Central memory CD8-positive, alpha-beta T cell (primary cell): ENCODE results near the gene PIERCE2.
"Not testable (repeated sequence)": the region's sequence is repeated elsewhere in the genome, so short reads cannot be mapped to it uniquely, and the experiment has no call there.

Experiments
- ATAC-seq: fragments of 150-1000 bp; cut with Tn5 transposase; replicated peaks from 2 replicates; pipeline ENCODE4 v1.10.0; 2022; ENCODE audit warnings: mild to moderate bottlenecking, moderate FRiP score, moderate number of reproducible peaks; ENCODE audit not compliant: poor library complexity, severe bottlenecking; ENCODE audit errors: extremely low read depth
- DNase-seq, 2 donors: peaks; one replicate each; pipeline ENCODE4 v3.0.0; 2021; ENCODE audit warnings: low spot score in 2 of 2
- H3K27ac Mint-ChIP-seq: one replicate; pipeline ENCODE4 v1.8.0; 2022; ENCODE audit warnings: low read depth, mild to moderate bottlenecking, moderate library complexity, mixed read lengths
- H3K27me3 Mint-ChIP-seq: one replicate; pipeline ENCODE4 v1.8.0; 2022; ENCODE audit warnings: mixed read lengths
- H3K36me3 Mint-ChIP-seq: one replicate; pipeline ENCODE4 v1.8.0; 2022; ENCODE audit warnings: mild to moderate bottlenecking, moderate library complexity, mixed read lengths; ENCODE audit not compliant: insufficient read depth
- H3K4me1 Mint-ChIP-seq: one replicate; pipeline ENCODE4 v1.8.0; 2022; ENCODE audit warnings: mixed read lengths
- H3K4me3 Mint-ChIP-seq: one replicate; pipeline ENCODE4 v1.8.0; 2022; ENCODE audit warnings: mild to moderate bottlenecking, moderate library complexity, mixed read lengths
- H3K9me3 Mint-ChIP-seq: one replicate; pipeline ENCODE4 v1.8.0; 2022; ENCODE audit warnings: mixed read lengths

The PIERCE2 gene

DNA sequence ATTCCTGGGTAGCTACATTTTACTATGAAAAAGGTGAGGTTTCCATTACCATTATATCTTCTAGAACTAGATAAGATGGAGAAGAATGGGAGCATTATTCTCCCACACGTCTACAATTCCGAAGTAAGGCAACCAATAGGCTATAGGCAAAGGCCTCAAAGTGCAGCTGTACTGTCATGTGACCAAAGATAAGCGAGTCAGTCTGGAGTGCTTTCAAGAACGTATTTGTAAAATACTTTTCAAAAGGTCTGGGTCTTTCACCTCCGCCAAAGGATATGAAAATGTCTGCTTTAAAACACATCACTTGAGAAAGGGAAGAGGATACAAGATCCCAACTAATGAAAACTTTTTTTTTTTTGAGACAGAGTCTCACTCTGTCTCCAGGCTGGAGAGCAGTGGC lies 10.1 kb upstream of the PIERCE2 start:
- peaks cover 11% of the 10 kb centered on the region for H3K36me3 Mint-ChIP-seq
- DNase-seq (no peak), ATAC-seq (no peak)
- H3K27ac Mint-ChIP-seq = no peak overlapping the region
- peaks cover 83% of the 10 kb centered on the region for H3K4me1 Mint-ChIP-seq
- H3K4me3 Mint-ChIP-seq = no peak overlapping the region
- no peaks in the 10 kb centered on the region for H3K27me3 Mint-ChIP-seq
- no peaks in the 10 kb centered on the region for H3K9me3 Mint-ChIP-seq

DNA sequence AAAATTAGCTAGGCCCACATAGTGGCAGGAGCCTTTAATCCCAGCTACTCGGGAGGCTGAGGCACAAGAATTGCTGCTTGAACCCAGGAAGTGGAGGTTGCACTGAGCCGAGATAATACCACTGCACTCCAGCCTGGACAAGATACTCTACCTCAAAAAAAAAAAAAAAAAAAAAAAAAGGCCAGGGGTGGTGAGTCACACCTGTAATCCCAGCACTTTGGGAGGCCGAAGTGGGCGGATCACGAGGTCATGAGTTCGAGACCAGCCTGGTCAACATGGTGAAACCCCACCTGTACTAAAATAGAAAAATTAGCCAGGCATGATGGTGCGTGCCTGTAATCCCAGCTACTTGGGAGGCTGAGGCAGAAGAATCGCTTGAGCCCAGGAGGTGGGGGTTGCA lies 8.2 kb upstream of the PIERCE2 start:
- peaks cover 82% of the 10 kb centered on the region for H3K4me1 Mint-ChIP-seq
- not testable (repeated sequence) for ATAC-seq, H3K36me3 Mint-ChIP-seq, H3K9me3 Mint-ChIP-seq, DNase-seq, H3K27me3 Mint-ChIP-seq, H3K4me3 Mint-ChIP-seq, H3K27ac Mint-ChIP-seq

DNA sequence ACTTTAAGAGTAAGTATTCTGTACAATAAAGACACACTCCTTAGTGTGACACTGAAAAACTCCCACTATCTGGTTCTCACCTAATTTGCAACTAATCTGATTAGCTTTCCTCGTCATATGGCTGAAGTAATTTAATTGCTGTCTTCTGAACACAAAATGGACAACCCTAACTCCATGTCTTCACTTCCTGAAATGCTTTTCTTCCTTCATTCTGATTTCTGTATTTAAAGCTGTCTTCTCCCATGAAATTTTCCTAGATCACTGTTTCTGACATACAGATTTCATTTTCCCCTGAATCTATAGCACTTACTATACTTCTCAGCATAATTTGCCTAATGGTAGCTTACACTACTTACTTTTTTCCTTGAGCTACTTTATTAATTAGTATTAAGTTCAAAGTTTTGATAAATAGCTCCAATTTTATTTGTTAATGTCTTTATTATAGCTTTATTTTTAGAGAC lies 6.5 kb upstream of the PIERCE2 start:
- no peak for ATAC-seq
- no peak overlapping the region for H3K27ac Mint-ChIP-seq
- no peak for DNase-seq
- peaks cover 69% of the 10 kb centered on the region for H3K4me1 Mint-ChIP-seq
- H3K27me3 Mint-ChIP-seq = no peaks in the 10 kb centered on the region
- no peaks in the 10 kb centered on the region for H3K9me3 Mint-ChIP-seq
- H3K4me3 Mint-ChIP-seq = no peak overlapping the region
- H3K36me3 Mint-ChIP-seq = peaks cover 10% of the 10 kb centered on the region

DNA sequence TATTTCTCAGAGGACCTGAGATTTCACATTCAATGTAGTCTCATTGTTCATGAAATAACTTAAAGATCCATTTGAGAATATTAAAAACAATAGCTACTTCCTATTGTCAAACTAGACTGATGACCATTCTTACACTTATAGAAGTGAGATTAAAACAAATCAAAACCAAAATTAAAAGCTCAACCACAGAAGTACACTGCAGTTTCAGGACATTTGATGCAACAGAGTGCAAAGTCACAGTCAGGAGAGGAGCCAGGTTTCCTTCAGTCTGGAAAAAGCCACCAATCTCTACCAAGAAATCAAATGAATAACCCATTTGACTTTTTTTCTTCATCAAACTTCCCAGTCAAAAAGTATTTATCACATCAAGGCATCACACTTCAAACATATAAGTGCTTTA lies 5.6 kb upstream of the PIERCE2 start:
- ATAC-seq (no peak), DNase-seq (no peak)
- no peaks in the 10 kb centered on the region for H3K9me3 Mint-ChIP-seq
- H3K27me3 Mint-ChIP-seq = no peaks in the 10 kb centered on the region
- H3K4me3 Mint-ChIP-seq = no peak overlapping the region
- peak overlapping the region; percentile 35 for H3K27ac Mint-ChIP-seq
- H3K36me3 Mint-ChIP-seq = peaks cover 4% of the 10 kb centered on the region
- H3K4me1 Mint-ChIP-seq = peaks cover 68% of the 10 kb centered on the region

DNA sequence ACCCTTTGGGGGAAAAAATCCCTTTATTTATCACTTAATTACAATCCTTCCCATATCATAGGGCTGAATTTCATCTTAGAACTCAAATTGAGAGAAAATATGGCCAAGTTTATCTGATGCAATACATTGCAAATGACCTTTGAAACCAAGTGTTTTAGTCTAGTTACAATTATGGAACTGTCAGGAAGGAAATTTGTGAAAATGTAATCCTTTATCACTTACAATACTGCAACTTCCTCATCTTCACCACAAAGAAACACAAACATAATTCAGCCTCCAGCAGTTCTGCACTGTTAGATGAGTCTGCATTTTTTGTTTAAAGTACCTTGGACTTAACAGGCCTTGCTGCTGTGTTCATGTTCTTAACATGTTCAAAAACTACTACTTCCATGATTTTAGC lies 4.8 kb upstream of the PIERCE2 start:
- peak overlapping the region; percentile 35 for H3K27ac Mint-ChIP-seq
- peaks cover 65% of the 10 kb centered on the region for H3K4me1 Mint-ChIP-seq
- no peak for DNase-seq

GRCh38 chr15:55407498-55408011 lies 740 bp upstream of the PIERCE2 start:
- H3K9me3 Mint-ChIP-seq = no peaks in the 10 kb centered on the region
- no peaks in the 10 kb centered on the region for H3K27me3 Mint-ChIP-seq
- ATAC-seq (no peak), DNase-seq (no peak)
- peaks cover 38% of the 10 kb centered on the region for H3K4me1 Mint-ChIP-seq
- H3K36me3 Mint-ChIP-seq = peaks cover 8% of the 10 kb centered on the region
- peak overlapping the region; percentile 88 for H3K27ac Mint-ChIP-seq
- H3K4me3 Mint-ChIP-seq = peak overlapping the region; percentile 87

More for the DNA sequence above, 4.8 kb upstream of the PIERCE2 start:
- Mint-ChIP-seq H3K27me3 (no peaks in the 10 kb centered on the region), H3K9me3 (no peaks in the 10 kb centered on the region), H3K36me3 (peaks cover 9% of the 10 kb centered on the region), H3K4me3 (no peak overlapping the region)
- ATAC-seq = no peak

DNA sequence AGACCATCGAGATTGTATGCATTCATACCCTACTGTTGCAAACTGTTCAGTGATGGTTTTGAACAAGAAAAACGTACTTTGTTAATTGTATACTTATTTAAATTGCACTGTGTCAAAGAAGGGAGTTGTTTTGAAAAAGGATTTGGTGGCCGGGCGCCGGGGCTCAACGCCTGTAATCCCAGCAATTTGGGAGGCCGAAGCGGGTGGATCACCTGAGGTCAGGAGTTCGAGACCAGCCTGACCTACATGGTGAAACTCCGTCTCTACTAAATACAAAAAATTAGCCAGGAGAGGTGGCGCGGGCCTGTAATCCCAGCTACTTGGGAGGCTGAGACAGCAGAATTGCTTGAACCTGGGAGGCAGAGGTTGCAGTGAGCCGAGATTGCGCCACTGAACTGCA lies 681 bp downstream of the PIERCE2 start:
- not testable (repeated sequence) for H3K36me3 Mint-ChIP-seq, DNase-seq, H3K9me3 Mint-ChIP-seq, ATAC-seq, H3K27me3 Mint-ChIP-seq
- H3K4me3 Mint-ChIP-seq = peak overlapping the region; percentile 87
- H3K4me1 Mint-ChIP-seq = peaks cover 24% of the 10 kb centered on the region
- peak overlapping the region; percentile 88 for H3K27ac Mint-ChIP-seq

- not testable (repeated sequence) for H3K36me3 Mint-ChIP-seq, H3K27ac Mint-ChIP-seq, H3K4me1 Mint-ChIP-seq, H3K27me3 Mint-ChIP-seq, H3K4me3 Mint-ChIP-seq, H3K9me3 Mint-ChIP-seq, ATAC-seq, DNase-seq
These were observed 9.4 kb downstream of the PIERCE2 start for GRCh38 chr15:55417678-55418077.

- no peaks in the 10 kb centered on the region for H3K9me3 Mint-ChIP-seq
- no peak for DNase-seq
- no peak overlapping the region for H3K4me3 Mint-ChIP-seq
- no peaks in the 10 kb centered on the region for H3K27me3 Mint-ChIP-seq
- ATAC-seq = no peak
- no peaks in the 10 kb centered on the region for H3K4me1 Mint-ChIP-seq
- H3K27ac Mint-ChIP-seq = no peak overlapping the region
- H3K36me3 Mint-ChIP-seq = no peaks in the 10 kb centered on the region
These were observed 12.0 kb downstream of the PIERCE2 start for GRCh38 chr15:55420171-55420866.

DNA sequence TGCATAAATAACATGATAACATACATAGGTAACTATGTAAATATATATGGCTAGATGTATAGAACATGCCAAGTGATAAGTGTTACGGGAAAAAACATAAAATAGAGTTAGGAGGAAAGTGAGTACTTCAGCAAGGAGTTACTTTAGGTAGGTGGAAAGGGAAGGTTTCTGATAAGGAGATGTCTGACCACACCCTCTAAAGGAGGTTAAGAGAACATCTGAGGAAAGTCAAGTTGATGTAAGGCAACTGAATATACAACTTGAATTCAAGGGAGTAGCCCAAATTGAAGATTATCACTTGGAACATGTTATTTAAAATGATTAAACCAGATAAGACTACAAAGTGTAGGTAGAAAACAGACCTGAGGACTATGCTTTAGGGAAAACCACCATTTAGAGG lies 13.8 kb downstream of the PIERCE2 start:
- no peaks in the 10 kb centered on the region for H3K9me3 Mint-ChIP-seq
- ATAC-seq = no peak
- H3K27me3 Mint-ChIP-seq = no peaks in the 10 kb centered on the region
- no peaks in the 10 kb centered on the region for H3K36me3 Mint-ChIP-seq
- H3K4me3 Mint-ChIP-seq = no peak overlapping the region
- no peaks in the 10 kb centered on the region for H3K4me1 Mint-ChIP-seq
- H3K27ac Mint-ChIP-seq = no peak overlapping the region
- DNase-seq = no peak

DNA sequence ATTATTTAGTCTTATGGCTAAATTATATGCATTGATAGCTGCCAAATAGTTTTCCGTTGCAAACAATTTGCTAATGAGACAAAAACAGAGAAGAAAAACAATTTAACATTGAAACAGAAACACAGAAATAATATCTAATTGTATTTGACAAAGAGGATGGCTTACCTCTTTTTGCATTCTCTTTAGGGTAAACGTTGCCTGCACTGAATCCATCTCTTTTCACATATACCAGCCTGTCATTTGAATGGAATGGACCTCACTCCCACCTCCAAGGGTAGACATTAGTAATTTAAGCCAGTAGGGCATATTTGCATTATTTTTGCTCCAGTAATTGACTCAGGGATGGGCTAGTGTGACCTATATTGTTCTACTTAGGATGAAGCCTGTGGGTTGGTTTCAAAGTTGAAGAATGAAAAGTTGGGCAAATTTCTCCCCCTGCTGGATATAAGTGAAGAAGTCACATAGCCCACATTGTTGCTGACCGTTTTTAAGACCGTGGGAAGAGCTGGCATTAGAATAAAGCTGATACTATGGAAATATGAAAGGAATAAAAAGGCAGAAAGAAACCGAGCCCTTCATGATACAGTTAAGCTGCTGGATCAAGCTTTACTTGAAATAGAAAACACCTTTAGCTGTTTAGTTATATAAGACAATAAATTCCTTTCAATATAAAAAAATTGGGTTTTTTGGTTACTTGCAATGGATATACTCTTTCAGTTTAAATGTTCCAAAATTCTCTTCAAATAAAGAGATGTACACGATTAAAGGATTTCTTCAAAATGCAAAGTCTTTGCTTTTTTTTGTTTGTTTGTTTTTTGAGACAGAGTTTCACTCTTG lies 26.9 kb downstream of the PIERCE2 start:
- Mint-ChIP-seq H3K36me3 (no peaks in the 10 kb centered on the region), H3K4me1 (peaks cover 5% of the 10 kb centered on the region), H3K27me3 (no peaks in the 10 kb centered on the region), H3K4me3 (no peak overlapping the region), H3K27ac (no peak overlapping the region), H3K9me3 (no peaks in the 10 kb centered on the region)
- no peak for ATAC-seq
- DNase-seq = no peak

- not testable (repeated sequence) for H3K4me1 Mint-ChIP-seq, H3K27ac Mint-ChIP-seq, H3K9me3 Mint-ChIP-seq, DNase-seq, H3K4me3 Mint-ChIP-seq, ATAC-seq, H3K36me3 Mint-ChIP-seq, H3K27me3 Mint-ChIP-seq
These were observed 34.8 kb downstream of the PIERCE2 start for GRCh38 chr15:55443141-55443540.

DNA sequence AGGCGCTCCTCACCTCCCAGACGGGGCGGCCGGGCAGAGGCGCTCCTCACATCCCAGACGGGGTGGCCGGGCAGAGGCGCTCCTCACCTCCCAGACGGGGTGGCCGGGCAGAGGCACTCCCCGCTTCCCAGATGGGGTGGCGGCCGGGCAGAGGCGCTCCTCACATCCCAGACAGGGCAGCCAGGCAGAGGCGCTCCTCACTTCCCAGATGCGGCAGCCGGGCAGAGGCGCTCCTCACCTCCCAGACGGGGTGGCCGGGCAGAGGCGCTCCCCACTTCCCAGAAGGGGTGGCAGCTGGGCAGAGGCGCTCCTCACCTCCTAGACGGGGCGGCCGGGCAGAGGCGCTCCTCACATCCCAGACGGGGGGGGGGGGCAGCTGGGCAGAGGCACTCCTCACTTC lies 37.6 kb downstream of the PIERCE2 start:
- not testable (repeated sequence) for H3K27ac Mint-ChIP-seq, H3K9me3 Mint-ChIP-seq, H3K4me1 Mint-ChIP-seq, DNase-seq, H3K36me3 Mint-ChIP-seq, ATAC-seq, H3K4me3 Mint-ChIP-seq
- H3K27me3 Mint-ChIP-seq = peaks cover 20% of the 10 kb centered on the region
